SK-N-MC (cell line): ENCODE measurements around the gene TTLL11.
"Not testable (repeated sequence)": the region's sequence is repeated elsewhere in the genome, so short reads cannot be mapped to it uniquely, and the experiment has no call there.

Experiments
- DNase-seq: peaks from one replicate; pipeline ENCODE4 v3.0.0-alpha.2; 2011; ENCODE audit warnings: low read depth, low spot score
- H3K27ac ChIP-seq: fragments of 200-600 bp; sonication (generic); 2 replicates; pipeline ENCODE4 v1.5.1; 2016; ENCODE audit warnings: mixed run types
- H3K36me3 ChIP-seq: fragments of 200-600 bp; sonication (generic); 2 replicates; pipeline ENCODE4 v1.6.1; 2017; ENCODE audit warnings: antibody characterized with exemption, low read length, mixed read lengths; ENCODE audit not compliant: insufficient read depth
- H3K4me3 ChIP-seq: fragments of 200-600 bp; sonication (generic); 2 replicates; pipeline ENCODE4 v1.5.1; 2016
- H3K9ac ChIP-seq: fragments of 200-600 bp; sonication (generic); 2 replicates; pipeline ENCODE4 v1.8.0; 2017; ENCODE audit warnings: mixed run types, mixed read lengths; ENCODE audit not compliant: insufficient read length
- H3K9me3 ChIP-seq: fragments of 200-600 bp; sonication (generic); 2 replicates; pipeline ENCODE4 v1.6.1; 2017; ENCODE audit warnings: low read depth, mild to moderate bottlenecking, antibody characterized with exemption, low read length, moderate library complexity, mixed read lengths
- EZH2 ChIP-seq: fragments of 200-600 bp; sonication (generic); IDR thresholded peaks from one replicate; pipeline ENCODE4 v1.6.1; 2017; ENCODE audit warnings: antibody characterized with exemption
- FOXP2 ChIP-seq: optimal IDR thresholded peaks from 2 replicates; pipeline ENCODE3; 2011; ENCODE audit warnings: mild to moderate bottlenecking, moderate library complexity; ENCODE audit not compliant: insufficient read depth; ENCODE audit errors: extremely low read length, control extremely low read depth
- POLR2AphosphoS5 ChIP-seq: IDR thresholded peaks from 2 replicates; pipeline ENCODE4 v1.6.1; 2012; ENCODE audit warnings: mild to moderate bottlenecking, low read depth, low read length, borderline replicate concordance

Gene TTLL11

DNA sequence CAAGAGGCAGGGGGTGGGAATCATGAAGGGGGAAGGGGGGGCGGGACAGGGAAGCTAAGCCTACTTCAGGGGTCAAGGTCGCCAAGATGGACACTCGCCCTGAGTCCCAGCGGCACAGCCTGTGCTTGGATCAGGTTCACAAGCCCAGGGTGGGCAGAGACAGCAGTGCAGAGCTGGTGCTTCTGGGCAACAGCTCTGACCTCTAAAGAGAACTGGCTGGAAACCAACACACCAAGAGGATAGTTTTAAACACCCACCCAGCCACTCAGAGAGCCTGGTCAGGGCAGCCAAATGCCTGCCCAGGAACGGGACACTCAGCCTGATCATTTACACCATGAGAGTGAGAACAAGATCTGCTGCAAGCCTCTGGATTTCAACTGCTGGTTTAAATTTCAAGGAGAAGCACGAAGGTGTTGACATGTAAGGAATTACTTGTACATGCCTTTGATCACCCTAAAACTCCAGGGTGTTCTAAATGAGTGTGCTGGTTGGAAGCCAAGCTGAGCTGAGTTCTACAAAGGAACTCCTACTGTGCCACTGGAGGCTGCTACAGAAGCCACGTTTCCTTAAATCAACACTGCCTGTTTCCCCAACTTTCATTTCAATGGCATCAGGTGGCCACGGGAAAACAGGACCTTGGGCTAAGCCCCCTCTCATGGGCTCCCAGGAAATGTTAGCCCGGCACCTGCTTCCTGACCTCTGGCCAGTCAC lies 91.5 kb downstream of the TTLL11 start:
- TF ChIP-seq POLR2AphosphoS5 = no peak
- no peak for TF ChIP-seq EZH2
- TF ChIP-seq FOXP2 = no peak
- Histone ChIP-seq H3K4me3 (no peak overlapping the region), H3K9ac (no peak overlapping the region), H3K27ac (no peak overlapping the region), H3K36me3 (no peaks in the 10 kb centered on the region), H3K9me3 (no peaks in the 10 kb centered on the region)
- DNase-seq = no peak

DNA sequence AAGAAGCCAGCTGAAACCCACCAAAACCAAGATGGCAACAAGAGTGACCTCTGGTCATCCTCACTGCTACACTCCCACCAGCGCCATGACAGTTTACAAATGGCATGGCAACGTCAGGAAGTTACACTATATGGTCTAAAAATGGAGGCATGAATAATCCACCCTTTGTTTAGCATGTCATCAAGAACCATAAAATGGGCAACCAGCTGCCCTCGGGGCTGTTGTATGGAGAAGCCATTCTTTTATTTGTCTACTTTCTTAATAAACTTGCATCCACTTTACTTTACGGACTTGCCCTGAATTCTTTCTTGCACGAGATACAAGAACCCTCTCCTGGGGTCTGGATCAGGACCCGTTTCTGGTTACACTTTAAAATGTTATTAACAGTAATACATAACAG lies 92.6 kb downstream of the TTLL11 start:
- H3K9ac ChIP-seq, H3K36me3 ChIP-seq, H3K4me3 ChIP-seq, H3K27ac ChIP-seq, H3K9me3 ChIP-seq, DNase-seq: not testable (repeated sequence)

DNA sequence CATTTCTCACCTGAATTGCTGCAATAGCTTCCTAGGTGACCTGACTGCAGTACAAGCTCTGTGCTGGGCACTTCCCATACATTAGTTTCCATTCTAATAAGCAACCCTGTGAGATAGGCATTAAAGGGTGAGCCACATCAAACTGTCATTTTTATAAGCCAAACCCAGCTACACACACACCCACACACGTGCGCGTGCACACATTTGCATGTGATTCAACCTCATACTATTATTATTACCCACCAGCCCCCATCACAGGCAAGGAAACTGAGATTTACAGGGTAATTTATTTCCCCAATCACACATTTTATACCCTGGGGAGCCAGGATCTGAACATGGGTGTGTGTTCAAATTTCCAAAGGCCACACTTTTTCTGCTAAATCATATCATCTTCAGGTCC lies 93.6 kb downstream of the TTLL11 start:
- DNase-seq = no peak
- H3K9ac ChIP-seq = no peak overlapping the region
- H3K36me3 ChIP-seq = no peaks in the 10 kb centered on the region
- no peaks in the 10 kb centered on the region for H3K9me3 ChIP-seq
- TF ChIP-seq POLR2AphosphoS5 (no peak), FOXP2 (no peak), EZH2 (no peak)
- no peak overlapping the region for H3K4me3 ChIP-seq
- no peak overlapping the region for H3K27ac ChIP-seq

DNA sequence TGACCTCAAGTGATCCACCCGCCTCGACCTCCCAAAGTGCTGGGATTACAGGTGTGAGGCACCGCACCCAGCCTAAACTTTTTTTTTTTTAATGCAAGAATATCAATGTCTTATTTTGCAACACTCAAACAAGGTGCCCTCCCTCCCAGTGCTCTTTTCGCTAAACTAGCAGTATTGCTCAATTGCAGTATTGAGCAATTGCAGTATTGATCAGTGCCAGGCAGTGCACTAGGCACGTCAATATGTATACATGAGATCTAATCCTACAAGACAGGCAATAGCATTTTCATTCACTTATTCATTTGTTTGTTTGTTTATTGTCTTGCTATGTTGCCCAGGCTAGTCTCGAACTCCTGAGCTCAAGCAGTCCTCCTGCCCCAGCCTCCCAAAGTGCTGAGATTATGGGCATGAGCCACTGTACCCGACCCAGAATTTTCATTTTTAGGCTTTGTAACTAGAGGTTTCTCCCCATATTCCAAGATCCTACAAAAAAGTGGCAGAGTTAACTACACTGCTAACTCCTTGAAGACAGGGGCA lies 94.5 kb downstream of the TTLL11 start:
- DNase-seq = no peak
- TF ChIP-seq POLR2AphosphoS5 = no peak
- no peak for TF ChIP-seq FOXP2
- no peak for TF ChIP-seq EZH2

DNA sequence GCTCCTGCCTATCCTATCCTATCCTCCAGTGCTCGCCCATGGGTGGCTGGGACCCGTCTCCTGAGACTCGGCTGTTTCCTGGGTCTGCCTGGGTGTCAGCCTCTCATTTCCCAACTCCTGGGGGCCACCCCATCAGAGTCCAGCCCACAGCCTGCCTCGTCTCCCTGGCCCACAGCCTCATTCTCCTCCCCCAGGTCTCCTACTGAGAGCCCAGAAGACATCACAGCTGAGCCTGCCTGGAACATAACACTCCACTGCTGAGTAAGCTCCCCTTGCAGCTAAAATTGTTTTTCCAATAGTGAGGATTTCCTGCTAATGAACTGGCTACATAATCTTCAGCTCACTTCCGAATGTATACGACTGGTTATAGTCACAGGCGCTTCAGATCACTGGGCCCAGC lies 95.3 kb downstream of the TTLL11 start:
- no peak for DNase-seq
- H3K9me3 ChIP-seq = no peaks in the 10 kb centered on the region
- no peaks in the 10 kb centered on the region for H3K36me3 ChIP-seq
- H3K4me3 ChIP-seq = no peak overlapping the region
- no peak for TF ChIP-seq POLR2AphosphoS5
- TF ChIP-seq EZH2 = no peak
- TF ChIP-seq FOXP2 = no peak
- no peak overlapping the region for H3K9ac ChIP-seq
- H3K27ac ChIP-seq = no peak overlapping the region

More for the DNA sequence above, 94.5 kb downstream of the TTLL11 start:
- H3K9me3 ChIP-seq = no peaks in the 10 kb centered on the region
- no peak overlapping the region for H3K4me3 ChIP-seq
- H3K36me3 ChIP-seq = no peaks in the 10 kb centered on the region
- H3K9ac ChIP-seq = no peak overlapping the region
- H3K27ac ChIP-seq = no peak overlapping the region

DNA sequence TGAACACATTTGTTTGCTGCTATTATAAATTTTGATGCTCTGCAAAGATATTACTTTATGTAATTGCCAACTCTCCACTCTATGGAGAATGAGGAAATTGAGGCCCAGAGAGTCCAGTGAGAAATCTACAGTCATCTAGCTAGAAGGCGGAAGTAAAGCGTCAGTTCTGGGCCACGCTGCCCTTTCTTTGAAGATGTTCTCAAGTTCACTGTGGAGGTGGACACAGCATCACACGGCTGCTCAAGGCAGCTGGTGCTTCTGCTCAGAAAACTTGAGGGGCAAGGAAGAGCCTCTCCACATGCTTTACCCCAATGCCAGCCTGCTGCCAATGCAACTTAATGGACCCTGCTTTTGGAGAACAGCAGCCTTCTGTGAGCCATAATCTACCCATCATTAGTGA lies 96.3 kb downstream of the TTLL11 start:
- Histone ChIP-seq H3K27ac (no peak overlapping the region), H3K4me3 (no peak overlapping the region), H3K36me3 (no peaks in the 10 kb centered on the region), H3K9ac (no peak overlapping the region), H3K9me3 (no peaks in the 10 kb centered on the region)
- no peak for DNase-seq
- TF ChIP-seq FOXP2 (no peak), EZH2 (no peak), POLR2AphosphoS5 (no peak)

DNA sequence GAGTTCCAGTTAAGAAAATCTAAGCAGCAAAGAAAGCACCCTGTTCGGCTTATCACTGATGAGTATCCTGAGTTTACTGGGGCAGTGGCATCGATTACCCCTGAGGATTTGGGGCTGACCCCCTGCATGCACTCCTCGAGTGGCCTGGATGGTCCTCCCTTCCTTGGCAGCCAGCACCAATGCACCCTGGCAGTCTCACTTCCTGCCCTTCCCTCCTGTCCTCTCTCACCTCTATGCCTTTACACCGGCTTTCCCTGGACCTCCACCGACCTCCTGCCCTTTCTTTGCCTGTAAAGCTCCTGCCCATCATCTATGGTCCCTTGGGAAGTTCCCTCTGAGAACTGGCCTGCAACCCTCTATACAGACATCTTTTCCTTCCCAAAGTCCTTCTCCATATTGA lies 97.1 kb downstream of the TTLL11 start:
- no peak for DNase-seq
- Histone ChIP-seq H3K9me3 (no peaks in the 10 kb centered on the region), H3K36me3 (no peaks in the 10 kb centered on the region), H3K27ac (no peak overlapping the region), H3K9ac (no peak overlapping the region), H3K4me3 (no peak overlapping the region)
- TF ChIP-seq POLR2AphosphoS5 = no peak
- TF ChIP-seq FOXP2 = no peak
- no peak for TF ChIP-seq EZH2

DNA sequence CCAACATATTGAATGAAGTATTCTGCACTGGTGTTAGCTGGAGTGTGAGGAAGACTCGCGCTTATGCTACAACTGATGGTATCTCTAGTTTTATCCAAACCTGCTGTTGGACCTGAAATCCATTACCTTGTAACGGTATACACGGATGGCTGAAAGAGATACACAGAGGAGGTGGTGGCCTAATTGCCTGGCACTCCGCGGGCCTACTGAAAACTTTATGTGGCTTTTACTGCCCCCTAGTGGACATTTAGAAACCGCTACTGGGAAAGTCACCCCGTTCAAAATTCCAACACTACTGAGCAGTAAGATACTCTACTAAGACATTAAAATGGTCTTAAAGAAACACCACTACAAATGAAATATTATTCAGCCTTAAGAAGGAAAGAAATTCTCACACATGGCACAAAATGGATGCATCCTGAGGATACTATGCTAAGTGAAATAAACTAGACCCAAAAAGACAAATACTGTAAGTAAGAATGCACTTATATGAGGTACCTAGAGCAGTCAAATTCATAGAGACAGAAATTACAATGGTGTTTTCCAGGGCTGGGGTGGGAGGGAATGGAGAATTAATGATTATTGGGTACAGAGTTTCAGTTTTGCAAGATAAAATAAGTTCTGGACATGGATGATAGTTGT lies 100.4 kb downstream of the TTLL11 start:
- H3K9ac ChIP-seq = no peak overlapping the region
- H3K9me3 ChIP-seq = no peaks in the 10 kb centered on the region
- DNase-seq = peak; percentile 35
- H3K36me3 ChIP-seq = no peaks in the 10 kb centered on the region
- H3K27ac ChIP-seq = no peak overlapping the region
- no peak for TF ChIP-seq POLR2AphosphoS5
- H3K4me3 ChIP-seq = no peak overlapping the region

DNA sequence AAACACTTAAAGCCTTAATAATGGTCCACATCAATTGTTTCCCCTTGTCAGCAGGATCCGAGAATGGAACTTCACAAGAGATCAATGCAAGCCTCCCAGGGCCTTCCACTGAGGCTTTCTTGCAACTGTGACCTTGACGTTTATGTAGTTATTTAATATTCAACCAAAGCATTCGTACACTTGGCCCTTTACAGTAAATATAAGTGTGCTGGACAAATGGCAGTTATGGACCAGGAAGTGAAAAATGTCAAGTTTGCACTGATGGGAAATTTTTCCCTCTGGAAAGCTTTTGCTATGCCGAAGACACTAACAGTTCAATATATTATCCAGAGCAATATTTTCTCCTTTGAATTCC lies 101.8 kb downstream of the TTLL11 start:
- no peak overlapping the region for H3K4me3 ChIP-seq
- H3K9ac ChIP-seq = no peak overlapping the region
- no peaks in the 10 kb centered on the region for H3K9me3 ChIP-seq
- H3K27ac ChIP-seq = no peak overlapping the region
- H3K36me3 ChIP-seq = no peaks in the 10 kb centered on the region
- TF ChIP-seq FOXP2 (no peak), POLR2AphosphoS5 (no peak), EZH2 (no peak)
- no peak for DNase-seq
